ENCODE results near the gene GLYATL1.

GRCh38 chr11:58914821-58915543 lies 24.3 kb upstream of the GLYATL1 start:
- no peak for TF ChIP-seq CTCF (IDR thresholded peaks at IDR 0.05; ENCODE audit: low read depth, low read length, missing input control)
- TF ChIP-seq TAF1 (conservative IDR thresholded peaks at IDR 0.05), result no peak
- no peak for TF ChIP-seq MAX (IDR thresholded peaks at IDR 0.05)
- no peak for TF ChIP-seq REST (IDR thresholded peaks at IDR 0.05)
- TF ChIP-seq ZBTB33 (IDR thresholded peaks at IDR 0.05), result no peak
- TF ChIP-seq YY1 (IDR thresholded peaks at IDR 0.05), result no peak
- no peak for TF ChIP-seq FOXA1 (IDR thresholded peaks at IDR 0.05)
- no peak for TF ChIP-seq RAD21 (IDR thresholded peaks at IDR 0.05)

Data from liver (tissue), 3 donors.